SKM-1 treated with dmso at 0.1 percent for 144 hours (cell line): ENCODE data around the gene HHIPL1.
"Not testable (repeated sequence)": the region's sequence is repeated elsewhere in the genome, so short reads cannot be mapped to it uniquely, and the experiment has no call there.

Experiments used
- DNase-seq: peaks from one replicate; lab custom pipeline; 2025; ENCODE audit not compliant: unreplicated experiment; lab: John Stamatoyannopoulos, UW

The HHIPL1 gene

DNA sequence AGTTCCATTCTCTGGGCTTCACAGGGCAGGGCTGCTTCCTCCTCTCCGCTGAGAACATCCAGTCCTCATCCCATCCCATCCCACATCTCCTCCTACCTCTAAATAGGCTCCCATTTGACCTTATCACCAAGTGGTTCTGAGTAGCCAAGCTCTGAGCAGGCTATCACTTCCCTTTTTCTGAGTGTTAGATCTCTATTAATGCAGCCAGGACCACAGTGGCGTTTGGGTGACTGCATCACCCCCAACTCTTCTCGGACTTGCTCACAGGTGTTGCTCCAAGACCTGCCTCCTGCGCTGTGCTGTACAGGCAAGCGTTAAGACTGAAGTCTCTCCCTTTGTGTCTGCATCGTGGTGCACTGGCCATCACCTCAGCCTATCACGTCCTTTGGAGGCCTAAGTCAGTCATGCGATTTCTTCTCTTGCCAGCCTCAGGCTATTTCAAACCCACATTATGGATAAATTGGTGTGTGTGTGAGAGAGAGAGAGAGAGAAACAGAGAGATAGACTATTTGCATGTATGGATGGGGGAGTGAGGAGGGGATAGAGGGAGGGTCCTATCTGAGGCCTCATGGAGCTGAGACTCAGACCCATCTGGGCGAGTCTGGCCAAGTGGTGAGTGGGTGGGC is 12.4 kb upstream of the HHIPL1 start:
- DNase-seq = no peak

- no peak for DNase-seq
These were observed 11.8 kb upstream of the HHIPL1 start for GRCh38 chr14:99633141-99633540.

DNA sequence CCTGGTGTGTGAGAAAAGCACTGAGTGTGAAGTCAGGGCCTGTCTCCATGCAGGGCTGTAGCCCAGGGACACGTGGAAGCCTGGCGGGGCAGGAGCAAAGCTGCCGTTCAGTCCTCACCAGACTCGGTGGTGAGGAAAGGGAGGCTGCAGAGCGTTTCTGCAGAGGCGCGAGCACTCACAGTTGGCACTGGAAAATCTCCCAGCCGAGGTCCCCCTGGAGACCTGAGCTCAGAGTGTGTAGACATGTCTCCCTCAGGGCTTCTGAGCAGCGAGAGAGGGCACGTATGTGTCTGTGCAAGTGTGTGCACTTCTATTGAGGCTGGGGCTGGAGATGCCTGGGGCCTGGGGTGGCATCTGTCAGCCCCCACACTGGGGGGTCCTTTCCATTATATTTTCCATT is 11.0 kb upstream of the HHIPL1 start:
- no peak for DNase-seq

DNA sequence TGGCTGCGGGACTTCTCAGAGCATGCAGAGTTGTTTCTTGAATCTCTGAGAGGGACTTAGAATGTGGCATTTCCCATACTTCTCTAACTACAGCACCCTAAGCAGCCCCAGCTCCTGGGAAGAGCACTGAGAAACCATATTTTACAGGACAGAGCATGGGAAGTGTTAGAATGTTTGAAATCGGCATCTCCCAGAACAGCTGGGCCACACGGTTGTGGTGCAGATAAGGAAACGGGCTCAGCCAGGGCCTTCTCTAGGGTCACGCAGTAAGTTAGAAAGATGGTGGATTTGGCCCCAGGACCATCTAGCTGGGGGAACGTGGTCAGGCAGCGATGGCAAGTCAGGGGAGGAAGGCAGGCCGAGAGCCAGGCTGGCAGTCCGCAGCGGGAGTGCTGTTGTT is 10.5 kb upstream of the HHIPL1 start:
- DNase-seq = no peak

DNA sequence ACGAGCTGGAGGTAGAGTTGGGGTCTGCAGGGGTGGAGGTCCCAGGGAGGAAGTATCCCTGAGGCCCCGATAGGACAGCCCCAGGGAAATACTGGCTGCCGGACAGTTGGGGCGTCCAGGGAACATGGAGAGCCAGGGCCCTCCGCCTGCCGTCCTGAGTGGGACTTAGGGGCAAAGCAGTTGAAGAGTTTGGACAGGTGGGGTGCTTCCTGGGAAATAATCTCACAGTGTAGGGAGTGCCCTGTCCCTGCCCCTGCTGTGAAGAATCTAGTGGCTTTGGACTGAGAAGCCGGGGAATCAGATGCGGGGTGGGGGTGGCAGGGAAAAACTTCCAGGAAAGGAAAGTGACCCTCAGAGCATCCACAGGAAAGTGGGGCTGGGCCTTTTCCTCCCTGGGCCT is 9.8 kb upstream of the HHIPL1 start:
- no peak for DNase-seq

DNA sequence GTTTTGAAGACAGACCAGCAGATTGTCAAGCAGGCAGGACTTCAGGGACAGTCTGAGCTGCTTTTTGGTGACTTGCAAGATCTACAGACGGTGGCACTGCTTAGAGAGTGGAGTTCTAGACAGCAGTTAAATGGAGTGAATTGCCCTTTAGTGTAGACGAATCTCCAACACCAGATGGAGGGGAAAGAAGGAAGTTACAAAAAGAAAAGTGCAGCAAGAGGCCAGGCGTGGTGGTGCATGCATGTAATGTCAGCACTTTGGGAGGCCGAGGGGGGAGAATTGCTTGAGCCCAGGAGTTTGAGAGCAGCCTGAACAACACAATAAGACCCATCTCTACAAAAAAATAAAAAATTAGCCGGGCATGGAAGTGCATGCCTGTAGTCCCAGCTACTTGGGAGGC is 8.4 kb upstream of the HHIPL1 start:
- DNase-seq = peak; percentile 2

- no peak for DNase-seq
These were observed 7.3 kb upstream of the HHIPL1 start for GRCh38 chr14:99637624-99638023.

DNA sequence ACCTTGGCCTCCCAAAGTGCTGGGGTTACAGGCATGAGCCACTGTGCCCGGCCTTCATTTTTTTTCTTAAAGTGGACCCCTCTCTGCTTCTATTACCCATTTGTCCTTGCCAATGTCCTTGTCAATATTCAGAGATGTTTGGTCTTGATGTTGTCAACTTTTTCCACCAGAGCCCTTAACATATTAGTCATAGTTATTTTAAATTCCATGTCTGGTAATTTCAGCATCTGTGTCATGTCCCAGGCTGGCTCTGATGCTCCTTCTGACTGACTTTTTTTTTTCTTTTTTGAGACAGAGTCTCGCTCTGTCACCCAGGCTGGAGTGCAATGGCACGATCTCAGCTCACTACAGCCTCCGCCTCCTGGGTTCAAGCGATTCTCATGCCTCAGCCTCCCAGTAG is 2.2 kb upstream of the HHIPL1 start:
- DNase-seq = not testable (repeated sequence)

DNA sequence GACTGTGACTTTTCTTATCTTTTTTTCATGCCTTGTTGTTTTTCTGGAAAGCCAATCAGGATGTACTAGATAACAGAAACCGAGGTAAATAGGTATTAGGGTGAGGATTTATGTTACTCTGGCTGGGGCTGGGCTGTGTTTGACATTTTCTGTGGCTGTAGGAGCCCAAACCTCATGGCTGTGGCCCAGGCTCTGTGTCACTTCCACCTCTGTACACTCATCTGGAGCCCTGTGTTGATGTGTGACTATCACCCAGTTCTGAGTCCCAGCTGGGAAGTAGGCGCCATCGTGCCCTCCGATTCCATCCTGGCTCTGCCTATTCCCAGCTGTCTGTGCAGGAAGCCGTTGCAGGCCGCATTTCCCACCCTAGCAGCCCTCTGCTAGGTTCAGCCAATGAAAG is 1.6 kb upstream of the HHIPL1 start:
- no peak for DNase-seq

DNA sequence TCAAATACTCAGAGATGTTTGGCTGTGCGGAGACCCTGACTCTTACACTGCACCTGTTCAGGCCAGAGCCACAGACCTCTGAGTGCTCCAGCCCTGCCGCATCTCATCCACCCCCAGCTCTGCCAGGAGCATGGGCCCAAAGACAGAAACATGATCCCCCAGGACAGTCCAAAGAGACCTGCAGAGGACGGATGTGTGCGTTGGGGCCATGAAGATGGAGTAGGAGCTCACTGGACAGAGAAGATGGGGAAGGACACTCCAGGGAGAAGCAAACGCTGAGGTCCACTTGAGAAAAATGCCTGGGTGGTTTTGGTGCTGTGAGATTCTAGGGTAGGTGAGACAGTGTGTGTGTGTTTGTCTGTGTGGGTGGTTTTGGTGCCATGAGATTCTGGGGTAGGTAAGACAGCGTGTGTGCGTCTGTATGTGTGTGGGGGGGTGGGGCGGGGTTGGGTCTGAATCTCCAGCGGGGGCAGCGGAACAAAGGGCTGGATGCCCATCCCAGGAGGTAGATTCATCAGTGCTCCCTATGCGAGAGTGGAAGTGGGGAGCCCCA is 818 bp upstream of the HHIPL1 start:
- DNase-seq = no peak

- DNase-seq = no peak
These were observed 896 bp downstream of the HHIPL1 start for GRCh38 chr14:99645545-99646505.

DNA sequence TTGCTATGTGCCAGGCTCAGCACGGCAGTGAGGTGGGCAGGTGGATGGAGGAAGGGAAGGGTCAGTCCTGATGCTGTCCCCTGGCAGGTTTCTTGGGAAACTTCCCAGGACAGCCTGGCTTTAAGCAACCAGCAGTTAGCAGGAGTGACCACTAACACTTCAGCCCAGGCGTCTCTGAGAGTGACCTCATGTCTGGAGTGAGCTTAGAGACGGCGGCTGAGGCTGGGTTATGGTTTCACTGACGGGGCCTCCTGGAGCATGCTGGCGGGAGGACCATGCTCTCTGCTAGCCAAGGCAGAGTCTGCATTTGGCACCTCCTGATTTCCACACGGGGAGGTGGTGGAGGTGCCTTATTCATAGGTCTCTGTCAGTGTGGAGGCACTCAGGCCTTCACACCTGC is 2.5 kb downstream of the HHIPL1 start:
- DNase-seq = no peak

- DNase-seq = no peak
These were observed 3.3 kb downstream of the HHIPL1 start for GRCh38 chr14:99648027-99648784.

GRCh38 chr14:99649219-99649618 is 4.3 kb downstream of the HHIPL1 start:
- DNase-seq = no peak

- no peak for DNase-seq
These were observed 4.7 kb downstream of the HHIPL1 start for GRCh38 chr14:99649643-99650042.

DNA sequence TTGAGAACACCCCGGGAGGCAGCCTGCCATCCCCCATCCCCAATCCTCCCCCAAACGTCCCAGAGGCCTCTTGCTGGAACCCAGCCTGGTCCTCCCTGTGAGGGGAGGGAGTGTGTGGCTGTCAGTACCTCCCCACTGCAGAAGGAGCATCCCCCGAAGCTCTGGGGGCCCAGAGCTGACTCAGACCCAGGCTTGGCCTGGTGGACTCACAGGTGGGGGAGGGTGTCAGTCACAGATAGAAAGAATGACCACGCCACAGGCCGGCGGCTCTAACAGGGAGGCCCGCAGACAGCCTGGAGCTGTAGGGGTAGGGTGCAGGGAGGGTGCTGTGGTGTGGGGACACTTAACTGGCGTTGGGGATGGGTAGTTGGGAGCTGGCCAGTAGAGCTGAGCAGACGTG is 5.3 kb downstream of the HHIPL1 start:
- no peak for DNase-seq

GRCh38 chr14:99651953-99652746 is 7.2 kb downstream of the HHIPL1 start:
- DNase-seq = no peak

- no peak for DNase-seq
These were observed 9.5 kb downstream of the HHIPL1 start for GRCh38 chr14:99654235-99654985.

DNA sequence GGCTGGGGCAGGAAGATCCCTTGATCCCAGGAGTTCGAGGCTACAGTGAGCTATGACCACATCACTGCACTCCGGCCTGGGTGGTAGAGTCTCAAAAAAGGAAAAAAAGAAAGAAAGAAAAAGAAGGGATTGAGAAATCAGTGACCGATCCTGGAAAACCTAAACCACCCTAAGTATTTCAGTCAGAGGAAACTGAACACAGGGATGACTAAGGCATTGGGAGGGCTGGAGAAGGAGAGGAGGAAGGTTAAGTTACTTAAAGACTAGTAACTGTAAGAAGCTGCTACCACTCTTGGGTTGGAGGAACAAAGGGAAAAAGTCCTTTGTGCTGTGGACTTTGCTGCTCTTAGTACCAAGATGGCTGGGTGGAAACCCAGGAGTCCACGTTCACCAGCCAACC is 10.6 kb downstream of the HHIPL1 start:
- no peak for DNase-seq

GRCh38 chr14:99656171-99656570 is 11.2 kb downstream of the HHIPL1 start:
- DNase-seq = no peak
